ENCODE results near the gene PTPN5. TPM values are rescaled to one million over a fixed set of nuclear protein-coding genes. Genes with fewer than 3 reads are reported as not detected.

Gene PTPN5
- total and polyA plus RNA-seq, 2 donors from 2014 or later: 0.17 TPM; not detected in 1

DNA sequence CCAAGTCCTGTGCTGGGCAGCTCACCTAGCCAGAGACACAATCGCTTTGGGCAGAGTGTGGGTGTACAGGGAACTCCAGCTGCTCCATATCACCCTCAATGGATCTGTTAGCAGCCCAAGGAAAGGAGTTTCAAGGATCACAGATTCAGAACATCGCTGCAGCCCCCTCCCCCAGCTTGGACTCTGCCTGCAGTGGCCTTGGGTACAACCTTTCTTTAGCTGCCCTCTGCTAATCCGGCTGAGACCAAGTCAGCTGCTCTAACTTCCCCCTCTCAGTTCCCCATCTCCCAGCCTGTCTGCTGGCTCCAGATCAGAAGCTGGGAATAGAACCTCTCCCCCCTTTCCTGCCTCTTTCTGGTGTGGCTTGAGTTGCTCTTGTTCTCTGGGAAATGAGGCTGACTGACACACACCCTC lies 91.7 kb downstream of the PTPN5 start:
- no peaks in the 10 kb centered on the region for H3K27me3 ChIP-seq (ENCODE audit: control insufficient read depth, insufficient read depth, low read length)
- FAIRE-seq: no peak
- peaks cover 0 to 34% (median 4%) of the 10 kb centered on the region in 3 donors for H3K4me1 ChIP-seq (ENCODE audit: control insufficient read depth in 2 of 3, insufficient read depth in 2 of 3, low read depth in 1 of 3, low read length in 3 of 3)
- H3K27ac ChIP-seq (ENCODE audit: low read depth in 2 of 2, low read length in 2 of 2): peak overlapping the region; percentile 74 to 88
- DNase-seq: peak in 4 of 5 donors; percentile 38 to 85 (median 50)
- no peaks in the 10 kb centered on the region for H3K9me3 ChIP-seq (ENCODE audit: control insufficient read depth in 2 of 3, insufficient read depth in 1 of 3, low read length in 3 of 3)
- H3K4me3 ChIP-seq (ENCODE audit: low read length in 3 of 3): peak overlapping the region; percentile 30 to 77 (median 64)
- TF ChIP-seq CTCF (IDR thresholded peaks at IDR 0.05; ENCODE audit: borderline replicate concordance, extremely low read depth, insufficient read depth): no peak
- H3K36me3 ChIP-seq (ENCODE audit: control insufficient read depth in 2 of 3, insufficient read depth in 3 of 3, low read length in 3 of 3): no peaks in the 10 kb centered on the region
- H3K9ac ChIP-seq (ENCODE audit: low read length in 3 of 3): peak overlapping the region in 2 of 3 donors; percentile 65 to 79
- intact Hi-C loops (cut with DNase I): no loop called here

DNA sequence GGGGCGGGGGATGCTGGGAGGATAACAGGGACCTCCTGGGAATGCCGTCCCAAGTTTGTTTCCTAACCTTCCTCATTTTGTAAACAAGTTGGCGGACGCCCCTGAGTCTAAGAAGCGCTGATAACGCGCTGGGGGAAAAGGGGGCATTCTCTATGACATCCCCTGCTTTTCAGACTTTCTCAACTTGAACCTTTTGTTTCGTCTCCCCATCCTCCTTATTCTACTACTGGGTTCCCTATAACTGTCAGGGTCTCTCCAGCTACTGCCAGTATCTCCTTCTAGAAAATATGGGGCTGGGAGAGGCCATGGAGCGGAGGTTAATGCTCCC lies 92.4 kb downstream of the PTPN5 start:
- DNase-seq (no peak), FAIRE-seq (no peak)
- peaks cover 0 to 33% (median 4%) of the 10 kb centered on the region in 3 donors for H3K4me1 ChIP-seq (ENCODE audit: control insufficient read depth in 2 of 3, insufficient read depth in 2 of 3, low read depth in 1 of 3, low read length in 3 of 3)
- H3K27me3 ChIP-seq (ENCODE audit: control insufficient read depth, insufficient read depth, low read length): no peaks in the 10 kb centered on the region
- H3K4me3 ChIP-seq (ENCODE audit: low read length in 3 of 3): peak overlapping the region; percentile 64 to 77 (median 69)
- no peaks in the 10 kb centered on the region for H3K9me3 ChIP-seq (ENCODE audit: control insufficient read depth in 2 of 3, insufficient read depth in 1 of 3, low read length in 3 of 3)
- intact Hi-C loops (cut with DNase I): no loop called here
- no peak for TF ChIP-seq CTCF (IDR thresholded peaks at IDR 0.05; ENCODE audit: borderline replicate concordance, extremely low read depth, insufficient read depth)
- no peaks in the 10 kb centered on the region for H3K36me3 ChIP-seq (ENCODE audit: control insufficient read depth in 2 of 3, insufficient read depth in 3 of 3, low read length in 3 of 3)
- peak overlapping the region in 2 of 3 donors; percentile 65 to 79 for H3K9ac ChIP-seq (ENCODE audit: low read length in 3 of 3)
- H3K27ac ChIP-seq (ENCODE audit: low read depth in 2 of 2, low read length in 2 of 2): peak overlapping the region; percentile 74 to 88

DNA sequence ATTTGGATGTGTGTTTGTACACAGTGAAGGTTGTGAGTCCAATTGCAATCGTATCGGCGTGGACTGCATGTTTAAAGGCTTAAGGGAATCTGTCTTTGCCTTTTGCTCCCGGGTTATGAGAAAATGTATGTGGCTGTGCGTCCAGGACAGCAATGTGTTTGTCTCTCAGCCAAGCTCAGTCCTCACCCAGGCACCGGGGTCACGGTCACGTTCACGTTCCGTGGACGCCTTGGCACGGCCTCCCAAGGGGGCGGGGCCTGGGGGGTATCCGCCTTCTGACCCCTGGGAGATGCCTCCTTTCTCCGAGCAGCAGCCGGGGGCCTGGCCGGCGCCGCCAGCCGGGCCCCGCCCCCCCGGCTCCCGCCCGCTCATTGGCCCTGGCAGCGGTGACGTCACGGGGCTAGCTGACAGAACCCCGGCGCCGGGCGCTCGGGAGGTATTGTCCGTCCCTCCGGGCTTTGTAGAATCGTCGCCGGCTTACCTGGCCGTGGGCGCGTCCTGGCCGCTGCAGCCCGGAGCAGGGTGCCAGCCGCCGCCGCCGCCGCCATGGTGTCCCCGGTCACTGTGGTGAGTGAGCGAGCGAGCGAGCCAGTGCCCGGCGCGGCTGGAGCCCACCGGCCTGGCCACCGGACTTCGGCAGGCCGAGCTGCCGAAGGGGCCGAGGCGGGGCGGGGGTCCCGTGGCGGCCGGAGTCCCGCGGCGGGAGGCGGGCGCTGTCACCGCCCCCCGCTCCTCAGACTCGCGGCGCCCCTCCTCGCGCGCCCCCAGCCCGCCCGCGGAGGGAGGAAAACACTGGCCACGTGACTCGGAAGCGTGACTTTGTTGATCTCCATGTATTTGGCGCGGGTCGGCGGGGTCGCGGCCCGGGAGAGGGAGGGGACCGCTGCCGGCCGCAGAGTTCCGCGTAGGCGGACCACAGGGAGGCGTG lies 93.0 kb downstream of the PTPN5 start, which contains the start of gene TMEM86A:
TSS of gene TMEM86A (plus strand) at position 439 of the 928 bp plus-strand sequence. CDS start at position 547, 108 bp downstream.
- H3K27me3 ChIP-seq (ENCODE audit: control insufficient read depth, insufficient read depth, low read length): no peaks in the 10 kb centered on the region
- intact Hi-C loops (cut with DNase I): no loop called here
- FAIRE-seq: no peak

More for the DNA sequence above, 93.0 kb downstream of the PTPN5 start, which contains the start of gene TMEM86A:
- H3K4me3 ChIP-seq (ENCODE audit: low read length in 3 of 3): peak within 1 kb of the TSS; percentile 75 to 93 (median 77)
- no peaks in the 10 kb centered on the region for H3K36me3 ChIP-seq (ENCODE audit: control insufficient read depth in 2 of 3, insufficient read depth in 3 of 3, low read length in 3 of 3)
- no peak for TF ChIP-seq CTCF (IDR thresholded peaks at IDR 0.05; ENCODE audit: borderline replicate concordance, extremely low read depth, insufficient read depth)
- no peaks in the 10 kb centered on the region for H3K9me3 ChIP-seq (ENCODE audit: control insufficient read depth in 2 of 3, insufficient read depth in 1 of 3, low read length in 3 of 3)
- peak; percentile 95 to 98 (median 97) for DNase-seq
- H3K27ac ChIP-seq (ENCODE audit: low read depth in 2 of 2, low read length in 2 of 2): peak within 1 kb of the TSS; percentile 74 to 88
- H3K4me1 ChIP-seq (ENCODE audit: control insufficient read depth in 2 of 3, insufficient read depth in 2 of 3, low read depth in 1 of 3, low read length in 3 of 3): peaks cover 0 to 30% (median 4%) of the 10 kb centered on the region in 3 donors
- peak within 1 kb of the TSS in 2 of 3 donors; percentile 79 to 94 for H3K9ac ChIP-seq (ENCODE audit: low read length in 3 of 3)
